GM04503 (cell line): ENCODE measurements around the gene MRPL55.

Experiments
- DNase-seq: peaks from one replicate; pipeline ENCODE4 v3.0.0-alpha.2; 2012; ENCODE audit warnings: low read depth

Gene MRPL55

GRCh38 chr1:228100822-228101613, 8.1 kb downstream of the MRPL55 start:
- no peak for DNase-seq

- DNase-seq: no peak
Measured at GRCh38 chr1:228099331-228099732, 9.8 kb downstream of the MRPL55 start.

GRCh38 chr1:228098323-228098931, 10.7 kb downstream of the MRPL55 start:
- no peak for DNase-seq

GRCh38 chr1:228097333-228098081, 11.6 kb downstream of the MRPL55 start:
- no peak for DNase-seq

- DNase-seq: no peak
Measured at GRCh38 chr1:228096416-228097332, 12.4 kb downstream of the MRPL55 start.

- no peak for DNase-seq
Measured at GRCh38 chr1:228095938-228096337, 13.2 kb downstream of the MRPL55 start.

- DNase-seq: no peak
Measured at GRCh38 chr1:228095161-228095560, 13.9 kb downstream of the MRPL55 start.

- no peak for DNase-seq
Measured at GRCh38 chr1:228094432-228095016, 14.6 kb downstream of the MRPL55 start.

- no peak for DNase-seq
Measured at GRCh38 chr1:228093050-228093906, 15.8 kb downstream of the MRPL55 start.

- no peak for DNase-seq
Measured at GRCh38 chr1:228092342-228093049, 16.6 kb downstream of the MRPL55 start.

- no peak for DNase-seq
Measured at GRCh38 chr1:228091084-228091483, 18.0 kb downstream of the MRPL55 start.

GRCh38 chr1:228090613-228091081, 18.5 kb downstream of the MRPL55 start:
- no peak for DNase-seq

GRCh38 chr1:228089519-228090380, 19.3 kb downstream of the MRPL55 start:
- DNase-seq: no peak

- DNase-seq: no peak
Measured at GRCh38 chr1:228088586-228089498, 20.3 kb downstream of the MRPL55 start.

GRCh38 chr1:228087771-228088251, 21.3 kb downstream of the MRPL55 start:
- DNase-seq: peak; percentile 72

GRCh38 chr1:228085287-228085951, 23.7 kb downstream of the MRPL55 start:
- peak; percentile 72 for DNase-seq

GRCh38 chr1:228084797-228085196, 24.3 kb downstream of the MRPL55 start:
- no peak for DNase-seq
